ENCODE measurements around the gene CHD2.

DNA sequence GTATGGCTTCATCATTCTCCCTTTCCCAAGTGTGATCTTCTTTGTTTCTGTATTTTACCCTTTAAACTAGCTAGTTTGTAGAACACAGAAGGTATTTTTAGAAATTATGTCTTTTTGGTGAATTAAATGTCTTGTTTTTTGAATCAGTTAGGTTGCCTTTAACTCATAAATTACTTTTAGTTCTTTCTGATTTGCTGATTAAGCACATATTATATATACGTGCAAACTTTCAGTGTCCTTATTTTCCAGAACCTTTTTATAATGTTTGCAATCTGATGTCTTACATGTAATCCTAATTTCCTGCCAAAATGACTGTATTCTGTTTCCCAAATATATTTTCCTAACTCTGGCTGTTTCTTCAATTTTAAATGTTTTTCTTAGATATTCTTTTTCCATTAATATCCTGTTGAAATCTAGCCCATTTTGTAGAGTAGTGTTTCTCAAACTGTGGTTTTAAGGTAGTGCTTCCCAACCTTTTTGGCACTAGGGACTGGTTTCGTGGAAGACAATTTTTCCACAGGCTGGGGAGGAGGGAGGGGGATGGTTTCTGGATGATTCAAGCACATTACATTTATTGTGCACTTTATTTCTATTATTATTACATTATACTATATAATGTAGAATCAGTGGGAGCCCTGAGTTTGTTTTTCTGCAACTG, 51.8 kb downstream of the CHD2 start:
- TF ChIP-seq, protein P1, sequence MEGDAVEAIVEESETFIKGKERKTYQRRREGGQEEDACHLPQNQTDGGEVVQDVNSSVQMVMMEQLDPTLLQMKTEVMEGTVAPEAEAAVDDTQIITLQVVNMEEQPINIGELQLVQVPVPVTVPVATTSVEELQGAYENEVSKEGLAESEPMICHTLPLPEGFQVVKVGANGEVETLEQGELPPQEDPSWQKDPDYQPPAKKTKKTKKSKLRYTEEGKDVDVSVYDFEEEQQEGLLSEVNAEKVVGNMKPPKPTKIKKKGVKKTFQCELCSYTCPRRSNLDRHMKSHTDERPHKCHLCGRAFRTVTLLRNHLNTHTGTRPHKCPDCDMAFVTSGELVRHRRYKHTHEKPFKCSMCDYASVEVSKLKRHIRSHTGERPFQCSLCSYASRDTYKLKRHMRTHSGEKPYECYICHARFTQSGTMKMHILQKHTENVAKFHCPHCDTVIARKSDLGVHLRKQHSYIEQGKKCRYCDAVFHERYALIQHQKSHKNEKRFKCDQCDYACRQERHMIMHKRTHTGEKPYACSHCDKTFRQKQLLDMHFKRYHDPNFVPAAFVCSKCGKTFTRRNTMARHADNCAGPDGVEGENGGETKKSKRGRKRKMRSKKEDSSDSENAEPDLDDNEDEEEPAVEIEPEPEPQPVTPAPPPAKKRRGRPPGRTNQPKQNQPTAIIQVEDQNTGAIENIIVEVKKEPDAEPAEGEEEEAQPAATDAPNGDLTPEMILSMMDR (IDR thresholded peaks at IDR 0.05), result no peak
- no peak for TF ChIP-seq POLR2A (IDR thresholded peaks at IDR 0.05)
